Endometrial microvascular endothelial cells (primary cell): Measurements from ENCODE around the gene PMEL. TPM values are rescaled to one million over a fixed set of nuclear protein-coding genes. Genes with fewer than 3 reads are reported as not detected.

Experiments
- in situ Hi-C: cut with HindIII; loops from 2 replicates; pipeline ENCODE4 v1.10.0; 2017; ENCODE audit warnings: low sequenced_read_pairs, low pct_unique_long_range_greater_than_20kb; ENCODE audit errors: inconsistent ontology term
- total RNA-seq: library from RNA; depleted of rRNA; stranded (reverse); fragments of >200 nt; gene quantifications from one replicate; pipeline ENCODE4 v1.2.3, GENCODE V29; 2015; ENCODE audit errors: inconsistent ontology term

The PMEL gene
- total RNA-seq, 1 donor from 2014 or later, result not detected

GRCh38 chr12:55955800-55956508 is 9.9 kb downstream of the PMEL start:
- in situ Hi-C loops, result no loop called here

- in situ Hi-C loops, result no loop called here
Measured at GRCh38 chr12:55955344-55955743, 10.5 kb downstream of the PMEL start.

- in situ Hi-C loops, result no loop called here
Measured at GRCh38 chr12:55946553-55946952, 19.3 kb downstream of the PMEL start.

GRCh38 chr12:55942577-55943136 is 23.2 kb downstream of the PMEL start:
- in situ Hi-C loops, result no loop called here

- in situ Hi-C loops, result no loop called here
Measured at GRCh38 chr12:55942055-55942454, 23.8 kb downstream of the PMEL start.

- in situ Hi-C loops, result no loop called here
Measured at GRCh38 chr12:55940065-55940732, 25.6 kb downstream of the PMEL start.

GRCh38 chr12:55938826-55939501 is 26.9 kb downstream of the PMEL start:
- in situ Hi-C loops, result no loop called here

- in situ Hi-C loops, result no loop called here
Measured at GRCh38 chr12:55937981-55938380, 27.9 kb downstream of the PMEL start.

- in situ Hi-C loops, result no loop called here
Measured at GRCh38 chr12:55935738-55936151, 30.1 kb downstream of the PMEL start.

- in situ Hi-C loops, result no loop called here
Measured at GRCh38 chr12:55934773-55935172, 31.1 kb downstream of the PMEL start.

GRCh38 chr12:55933799-55934742 is 31.8 kb downstream of the PMEL start:
- in situ Hi-C loops, result no loop called here

GRCh38 chr12:55933169-55933798 is 32.6 kb downstream of the PMEL start:
- in situ Hi-C loops, result no loop called here

- in situ Hi-C loops, result no loop called here
Measured at GRCh38 chr12:55932551-55932910, 33.3 kb downstream of the PMEL start.

- in situ Hi-C loops, result no loop called here
Measured at GRCh38 chr12:55931780-55932550, 33.9 kb downstream of the PMEL start.

GRCh38 chr12:55931317-55931779 is 34.5 kb downstream of the PMEL start:
- in situ Hi-C loops, result no loop called here

GRCh38 chr12:55930771-55931316 is 35.0 kb downstream of the PMEL start, which contains the start of gene DGKA:
Gene DGKA (plus strand): TSS chr12:55931162. CDS start chr12:55936504, 5,342 bp downstream.
- in situ Hi-C loops, result no loop called here

GRCh38 chr12:55929306-55929791 is 36.5 kb downstream of the PMEL start:
- in situ Hi-C loops, result no loop called here
